HG03442 (cell line): ENCODE measurements around the gene TMEM131L.

Source experiments
- ATAC-seq: cut with Tn5 transposase; IDR thresholded peaks from one replicate; pipeline ENCODE4 v1.9.1; 2021; ENCODE audit warnings: mild to moderate bottlenecking, moderate library complexity; ENCODE audit not compliant: unreplicated experiment

The TMEM131L gene

GRCh38 chr4:153472122-153473037, 6.2 kb downstream of the TMEM131L start:
- ATAC-seq, result peak; percentile 30

DNA sequence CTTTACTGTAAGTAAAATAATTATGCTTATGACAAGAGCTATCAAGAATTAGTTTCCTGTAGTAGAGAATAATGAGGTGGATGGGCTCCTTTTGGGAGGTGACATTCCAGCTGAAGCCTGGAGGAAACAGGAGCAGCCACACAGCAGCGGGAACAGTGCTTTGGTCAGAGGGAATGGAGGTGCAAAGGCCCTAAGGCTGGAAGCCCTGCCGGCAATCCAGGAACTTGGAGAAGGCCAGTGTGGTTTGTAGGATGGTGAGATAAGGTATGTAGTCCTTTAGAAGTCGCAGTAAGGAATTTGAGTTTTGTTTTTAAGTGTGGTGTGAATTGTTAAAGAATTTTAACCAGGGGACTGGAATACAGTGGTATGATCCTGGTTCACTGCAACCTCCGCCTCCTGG, 8.1 kb downstream of the TMEM131L start:
- no peak for ATAC-seq

GRCh38 chr4:153476829-153477574, 10.8 kb downstream of the TMEM131L start:
- no peak for ATAC-seq

DNA sequence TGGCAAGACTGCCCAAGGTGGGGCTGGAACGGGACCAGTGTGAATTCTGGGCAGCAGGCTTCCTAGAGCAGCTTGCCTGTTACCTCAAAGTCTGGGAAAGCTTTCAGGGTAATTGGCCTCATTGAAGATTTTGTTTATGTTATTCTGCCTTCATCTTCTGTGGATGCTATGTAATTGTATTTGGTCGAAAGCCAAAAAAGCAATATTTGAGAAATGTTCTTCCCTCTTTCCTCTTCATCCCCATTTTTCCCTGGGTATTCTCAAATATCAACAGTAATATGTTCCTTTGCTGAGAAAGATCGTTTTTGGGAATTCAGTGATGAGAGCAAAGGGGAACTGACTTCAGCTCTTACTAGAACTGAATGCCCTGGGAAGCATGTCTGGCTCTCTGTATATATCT, 12.9 kb downstream of the TMEM131L start:
- no peak for ATAC-seq

- no peak for ATAC-seq
Measured at GRCh38 chr4:153480704-153481103, 14.5 kb downstream of the TMEM131L start.

DNA sequence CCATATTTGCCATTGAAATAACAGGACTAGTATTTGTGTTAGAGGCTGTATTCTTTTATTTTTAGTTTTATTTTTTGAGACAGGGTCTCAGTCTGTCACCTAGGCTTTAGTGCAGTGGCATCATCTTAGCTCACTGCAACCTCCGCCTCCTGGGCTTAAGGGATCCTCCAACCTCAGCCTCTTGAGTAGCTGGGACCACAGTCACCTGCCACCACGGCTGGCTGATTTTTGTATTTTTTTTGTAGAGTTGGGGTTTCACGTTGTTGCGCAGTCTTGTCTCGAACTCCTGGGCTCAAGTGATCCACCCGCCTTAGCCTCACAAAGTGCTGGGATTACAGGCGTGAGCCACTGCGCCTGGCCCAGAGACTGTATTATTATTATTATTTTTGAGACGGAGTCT, 15.3 kb downstream of the TMEM131L start:
- no peak for ATAC-seq

- ATAC-seq, result no peak
Measured at GRCh38 chr4:153483432-153484418, 17.6 kb downstream of the TMEM131L start.

GRCh38 chr4:153485359-153485758, 19.2 kb downstream of the TMEM131L start:
- no peak for ATAC-seq

DNA sequence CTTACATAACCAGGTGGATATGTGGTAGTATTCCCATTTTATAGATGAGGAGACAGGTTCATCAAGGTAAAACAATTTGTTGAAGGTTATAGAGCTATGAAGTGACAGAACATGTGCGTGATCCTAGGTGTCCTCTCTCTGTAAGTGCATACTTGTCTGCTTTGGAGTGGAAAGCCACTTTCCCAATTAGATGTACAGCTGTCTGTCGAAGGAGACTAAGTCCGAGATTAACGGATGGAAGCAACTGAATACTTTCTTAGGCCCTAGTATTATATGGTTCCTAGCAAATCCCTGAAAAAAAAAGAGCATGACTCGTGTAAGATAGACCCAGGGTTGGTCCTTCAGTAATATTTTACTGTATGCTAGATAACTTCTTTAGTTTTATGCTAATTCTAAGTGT, 19.7 kb downstream of the TMEM131L start:
- no peak for ATAC-seq

- peak; percentile 9 for ATAC-seq
Measured at GRCh38 chr4:153486281-153487151, 20.4 kb downstream of the TMEM131L start.

DNA sequence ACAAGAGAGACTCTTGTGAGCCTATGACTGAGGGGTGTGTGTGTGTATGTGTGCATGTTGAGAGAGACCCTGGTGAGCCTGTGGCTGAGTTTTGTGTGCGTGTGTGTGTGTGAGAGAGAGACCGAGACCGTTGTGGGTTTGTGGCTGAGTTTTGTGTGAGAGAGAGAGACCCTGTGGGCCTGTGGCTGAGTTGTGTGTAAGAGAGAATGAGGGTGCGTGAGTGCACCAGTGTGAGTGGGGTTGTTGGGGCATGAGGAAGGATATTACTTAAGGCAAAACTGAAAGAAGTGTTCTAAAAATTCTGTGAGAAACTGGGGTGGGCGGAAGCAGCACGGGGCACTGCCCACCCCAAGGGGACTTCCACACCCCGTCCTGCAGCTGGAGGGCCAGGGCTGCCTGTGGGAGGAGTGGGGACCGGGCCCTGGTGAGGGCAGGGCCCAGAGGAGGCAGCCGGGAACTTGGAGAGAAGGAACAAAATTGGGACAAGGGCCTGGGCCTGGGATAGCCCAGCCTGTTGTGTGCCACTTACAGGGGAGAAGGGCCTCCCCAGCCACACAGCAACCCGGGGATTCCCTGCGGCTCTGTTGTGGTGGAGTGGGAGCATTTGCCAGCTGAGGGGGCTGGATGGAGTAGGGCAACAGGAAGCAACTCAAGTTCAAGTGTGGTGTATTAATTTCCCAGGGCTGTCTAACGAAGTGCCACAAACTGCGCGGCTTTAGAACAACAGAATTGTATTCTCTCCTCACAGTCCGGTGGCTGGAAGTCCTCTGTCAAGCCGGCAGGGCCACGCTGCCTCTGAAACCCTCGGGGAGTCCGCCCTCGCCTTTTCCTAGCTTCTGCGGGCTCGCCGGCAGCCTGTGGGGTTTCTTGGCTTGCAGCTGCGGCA, 22.1 kb downstream of the TMEM131L start:
- ATAC-seq, result peak; percentile 43

DNA sequence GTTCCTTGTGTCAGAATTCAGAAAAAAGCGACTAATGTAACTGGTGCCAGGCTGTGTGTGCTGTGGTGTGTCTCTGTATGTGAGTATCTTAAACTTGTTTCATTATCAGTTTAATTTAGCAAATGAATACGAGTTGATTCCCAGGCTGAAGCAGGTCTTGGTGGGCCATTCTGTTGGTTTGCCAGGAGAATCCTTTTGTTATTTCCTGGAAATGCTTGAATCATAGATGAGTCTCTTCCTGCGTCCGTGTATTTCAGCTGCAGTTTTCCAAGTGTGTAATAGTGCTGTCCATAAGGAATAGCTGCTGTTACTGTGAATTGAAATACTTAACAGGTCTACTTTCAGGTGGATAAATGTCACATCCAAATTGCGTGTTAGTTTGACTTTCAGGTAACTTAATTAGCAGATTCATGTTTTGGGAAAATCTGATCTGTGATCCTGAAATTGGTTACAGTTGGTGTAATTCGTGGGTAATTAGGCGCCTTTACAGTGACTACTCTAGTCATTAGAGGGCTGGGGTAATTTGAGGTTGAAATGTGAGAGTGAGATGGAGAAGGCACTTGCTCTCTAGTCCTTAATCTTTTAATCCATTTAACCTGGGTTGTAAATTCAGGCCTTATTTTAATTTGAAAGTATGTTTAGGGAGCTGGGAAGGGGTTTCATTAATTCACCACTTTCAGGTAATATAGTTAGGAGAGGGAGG, 23.8 kb downstream of the TMEM131L start:
- no peak for ATAC-seq

GRCh38 chr4:153490985-153491483, 24.9 kb downstream of the TMEM131L start:
- no peak for ATAC-seq

- no peak for ATAC-seq
Measured at GRCh38 chr4:153494562-153494961, 28.4 kb downstream of the TMEM131L start.

- ATAC-seq, result no peak
Measured at GRCh38 chr4:153495480-153496193, 29.5 kb downstream of the TMEM131L start.

DNA sequence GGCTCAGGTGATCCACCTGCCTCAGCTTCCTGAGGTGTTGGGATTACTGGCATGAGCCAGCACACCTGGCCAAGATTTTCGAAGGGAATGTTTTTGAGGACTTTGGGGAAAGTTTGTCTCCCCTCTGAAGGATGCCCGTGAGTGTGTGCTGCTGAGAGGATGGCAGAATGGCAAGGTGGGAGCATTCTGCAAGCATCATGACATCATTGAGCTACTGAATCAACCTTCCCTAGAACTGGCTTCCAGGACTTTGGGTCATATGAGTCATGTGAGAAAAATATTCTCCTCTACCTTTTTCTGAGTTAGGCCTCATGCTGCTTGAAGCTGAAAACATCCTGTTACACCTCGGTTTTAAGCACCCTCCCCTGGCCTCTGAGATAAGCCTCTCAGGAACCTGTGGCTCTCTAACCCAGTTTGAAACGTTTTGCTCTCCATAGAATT, 31.0 kb downstream of the TMEM131L start:
- ATAC-seq, result peak; percentile 39
